Hematopoietic multipotent progenitor cell treated with erythropoietin and hydrocortisone succinate and interleukin-3 and kit ligand, for 4 days (in vitro differentiated cells): ENCODE measurements around the gene CSRNP3.

ENCODE experiments used
- DNase-seq: peaks from one replicate; pipeline ENCODE4 v3.0.0-alpha.2; 2015

The CSRNP3 gene

DNA sequence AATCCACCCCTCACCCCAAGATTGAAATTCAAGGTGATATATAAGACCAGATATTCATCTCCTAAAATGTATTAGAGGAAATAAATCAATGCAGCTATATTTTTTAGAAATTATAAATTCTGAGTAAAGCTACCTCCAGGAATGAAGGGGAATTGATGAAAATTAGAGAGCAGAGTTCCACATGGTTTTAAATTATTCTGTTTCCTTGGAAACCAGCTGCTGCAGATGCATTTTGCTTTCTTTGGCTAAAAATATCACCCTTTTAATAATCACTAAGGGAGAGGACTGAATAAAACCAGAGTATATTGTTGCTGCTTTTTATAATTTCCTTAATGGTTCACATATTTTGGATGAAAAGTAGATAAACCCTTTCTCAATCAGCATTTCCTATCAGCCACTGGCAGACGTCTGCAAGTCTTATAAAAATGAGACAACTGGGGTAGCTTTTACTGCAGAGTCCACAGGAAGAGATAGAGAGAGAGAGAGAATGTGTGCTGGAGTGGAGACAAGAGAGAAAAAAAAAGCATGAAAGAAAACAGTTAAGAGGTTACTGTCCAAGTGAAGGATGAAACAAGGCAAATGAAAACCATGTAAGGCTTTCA lies 2.0 kb downstream of the CSRNP3 start:
- DNase-seq, result peak; percentile 59

DNA sequence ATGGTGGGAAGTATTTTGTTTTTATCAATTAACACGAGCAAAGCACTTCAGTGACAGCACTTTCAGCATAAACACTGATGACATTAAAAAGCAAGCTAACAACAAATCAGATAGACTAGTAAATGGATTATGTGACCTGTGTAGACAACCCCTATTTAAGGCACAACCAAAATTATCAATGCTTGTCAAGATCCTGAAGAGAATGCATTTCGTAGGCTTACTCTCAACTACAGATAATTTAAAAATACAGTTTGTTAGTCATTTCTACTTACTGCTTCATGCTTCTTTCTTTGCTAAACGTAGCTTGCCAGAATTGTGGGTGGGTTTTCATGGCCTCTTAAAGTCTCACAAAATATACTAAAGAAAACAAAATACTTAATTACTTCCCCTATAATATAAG lies 3.4 kb downstream of the CSRNP3 start:
- no peak for DNase-seq

DNA sequence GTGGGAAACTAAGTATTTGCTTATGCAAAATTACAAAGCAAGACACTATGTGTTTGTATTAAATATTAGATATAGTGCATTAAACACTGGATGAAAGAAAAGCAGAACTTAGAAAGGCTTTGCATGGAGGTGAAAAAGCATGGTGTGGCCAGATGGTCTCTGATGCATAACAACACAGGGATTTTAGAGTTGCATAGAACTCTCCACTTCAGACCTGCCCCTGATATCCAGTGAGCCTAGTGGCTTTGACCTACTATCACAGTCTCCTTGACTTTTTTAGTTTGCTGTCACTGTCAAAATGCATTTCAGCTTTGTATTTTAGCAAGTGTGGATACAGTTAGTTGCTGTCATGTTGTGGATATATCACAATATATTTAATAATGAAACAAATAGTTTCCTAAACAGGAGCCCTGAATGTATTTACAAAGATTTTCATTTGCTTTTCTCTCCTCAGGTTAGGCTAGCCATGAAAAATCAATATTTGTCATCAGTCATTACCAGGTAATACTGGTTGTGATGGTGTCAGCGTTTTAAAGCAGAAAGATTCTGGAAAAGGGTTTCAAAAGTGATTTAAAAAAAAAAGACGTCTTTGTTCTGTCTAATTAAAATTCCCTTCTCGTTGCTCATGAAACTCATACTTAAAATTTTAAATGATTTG lies 5.2 kb downstream of the CSRNP3 start:
- no peak for DNase-seq

DNA sequence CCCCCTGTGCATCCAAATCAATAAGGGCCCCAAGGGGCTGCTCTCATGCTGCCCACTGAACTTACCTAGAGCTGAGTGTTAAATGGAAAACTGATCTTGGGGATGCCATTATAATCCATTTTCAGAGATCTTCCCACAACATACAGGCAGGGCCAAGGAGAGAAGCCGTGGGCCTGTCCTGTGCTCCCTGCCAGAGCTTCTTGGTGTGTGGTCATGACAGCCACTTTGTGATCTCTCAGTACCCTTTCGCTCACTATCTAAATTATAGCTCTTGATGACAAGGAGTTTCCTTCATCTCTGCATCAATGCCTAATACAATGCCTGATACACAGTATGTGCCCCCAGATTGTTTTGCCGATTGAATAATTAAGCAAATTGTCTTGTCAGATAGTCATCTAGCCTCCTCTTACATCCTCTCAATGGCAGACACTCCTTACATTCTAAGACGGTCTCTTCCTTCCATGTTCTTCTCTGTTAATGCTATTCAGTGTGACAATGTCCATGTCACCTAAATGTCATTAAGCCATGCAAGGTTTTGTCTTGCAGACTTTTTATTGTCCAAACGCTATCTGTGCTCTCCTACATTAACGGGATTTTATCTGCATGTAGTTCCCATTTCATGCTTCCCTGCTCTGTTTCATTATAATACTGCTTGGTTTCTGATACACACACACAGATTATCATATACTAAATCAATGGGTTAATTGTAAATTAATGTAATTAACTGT lies 5.9 kb downstream of the CSRNP3 start:
- DNase-seq, result no peak

DNA sequence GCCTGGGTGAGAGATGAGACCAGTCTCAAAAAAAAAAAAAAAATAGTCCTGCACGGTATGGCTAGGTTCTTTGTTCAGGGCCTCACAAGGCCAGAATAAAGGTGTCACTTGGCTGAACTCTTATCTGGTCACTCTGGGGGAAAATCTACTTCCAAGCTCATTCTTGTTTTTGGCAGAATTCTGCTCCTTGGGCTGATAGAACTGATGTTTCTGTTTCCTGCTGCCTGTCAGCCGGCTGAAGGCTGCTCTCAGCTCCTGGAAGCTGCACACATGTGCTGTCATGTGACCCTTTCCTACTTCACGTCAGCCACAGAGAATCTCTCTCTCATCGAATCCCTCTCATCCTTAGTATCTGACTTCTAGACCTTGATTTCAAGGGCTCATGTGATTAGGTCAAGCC lies 10.4 kb downstream of the CSRNP3 start:
- no peak for DNase-seq

DNA sequence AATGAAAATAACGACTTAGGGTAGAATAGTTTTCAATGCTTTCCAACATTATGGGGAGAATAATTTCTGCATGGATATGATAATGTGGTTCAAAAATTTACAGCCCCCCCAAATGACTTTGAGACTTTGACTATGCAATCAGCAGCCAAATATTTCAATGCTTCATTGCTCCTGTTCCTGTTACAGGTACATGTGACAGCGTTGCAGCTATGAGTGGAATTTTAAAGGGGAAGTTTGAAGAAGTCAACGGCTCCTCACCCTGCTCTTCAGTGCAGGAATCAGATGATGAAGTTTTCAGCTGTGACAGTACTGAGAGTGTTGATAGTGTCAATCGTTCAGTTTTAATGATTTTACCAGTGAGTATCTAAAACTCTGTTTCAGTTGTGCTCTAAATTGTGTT lies 25.1 kb downstream of the CSRNP3 start:
- peak; percentile 4 for DNase-seq

DNA sequence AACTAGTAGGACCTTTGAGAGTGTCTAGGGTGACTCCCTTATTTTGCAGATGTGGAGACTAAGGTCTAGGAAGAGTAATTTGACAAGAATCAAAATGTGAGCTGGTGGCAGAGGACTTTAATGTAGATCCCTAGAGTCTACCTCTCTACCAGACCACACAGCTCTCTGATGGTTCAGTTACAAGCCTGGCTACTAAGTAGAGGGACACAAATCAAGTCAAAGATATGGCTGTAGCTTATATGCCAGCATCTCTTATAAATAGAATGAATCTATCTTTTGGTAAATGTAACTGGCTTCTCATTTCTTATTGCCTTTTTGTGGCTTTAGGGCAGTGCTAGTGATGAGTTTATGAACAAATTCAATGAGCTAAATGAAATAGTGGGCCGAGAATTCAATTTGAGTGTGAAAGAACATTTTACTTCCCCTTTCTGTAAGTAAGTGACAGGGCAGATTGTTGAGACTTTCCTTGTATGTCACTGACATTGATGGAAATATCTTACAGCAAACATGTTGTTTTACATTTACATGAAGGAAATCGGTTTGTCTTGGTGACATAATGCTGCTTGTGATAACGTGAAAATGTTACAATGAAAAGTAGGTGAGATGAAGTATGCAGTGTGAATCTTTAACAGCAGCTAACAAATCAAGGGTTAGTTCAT lies 28.3 kb downstream of the CSRNP3 start:
- peak; percentile 70 for DNase-seq

DNA sequence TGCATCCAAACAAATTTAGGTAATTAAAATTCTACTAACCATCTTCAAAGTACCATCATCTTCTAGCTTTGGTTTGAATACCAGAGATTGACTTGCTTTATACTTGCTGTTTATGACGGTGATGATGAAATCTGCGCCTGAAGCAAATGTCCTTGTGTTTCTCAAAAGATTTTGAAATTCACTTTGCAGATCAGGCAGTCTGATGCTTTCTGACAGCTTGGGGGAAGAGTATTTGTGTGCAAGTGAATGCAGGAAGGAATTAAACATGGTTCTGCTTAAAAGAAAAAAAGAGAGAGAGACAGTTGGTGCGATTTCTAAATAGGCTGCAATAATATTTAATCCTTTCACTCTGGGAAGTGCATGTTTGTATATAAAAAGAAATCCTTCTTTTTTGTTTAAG lies 29.6 kb downstream of the CSRNP3 start:
- peak; percentile 29 for DNase-seq

DNA sequence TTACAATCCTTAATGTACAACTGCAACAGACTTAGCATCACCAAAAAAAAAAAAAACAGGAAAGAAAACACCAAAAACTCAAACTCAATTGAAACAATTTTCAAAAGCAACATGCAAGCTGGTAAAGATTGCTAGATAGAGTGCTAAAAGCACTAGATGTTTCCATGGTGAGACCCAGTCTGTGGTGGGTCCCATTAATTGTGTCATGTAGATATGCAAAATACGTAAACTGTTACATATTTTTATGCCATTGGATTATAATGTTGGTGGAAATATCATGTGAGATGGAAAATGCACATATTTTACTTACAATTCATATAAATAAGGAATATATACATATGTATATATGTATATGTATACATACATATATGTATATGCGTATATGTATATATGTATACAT lies 30.5 kb downstream of the CSRNP3 start:
- no peak for DNase-seq

DNA sequence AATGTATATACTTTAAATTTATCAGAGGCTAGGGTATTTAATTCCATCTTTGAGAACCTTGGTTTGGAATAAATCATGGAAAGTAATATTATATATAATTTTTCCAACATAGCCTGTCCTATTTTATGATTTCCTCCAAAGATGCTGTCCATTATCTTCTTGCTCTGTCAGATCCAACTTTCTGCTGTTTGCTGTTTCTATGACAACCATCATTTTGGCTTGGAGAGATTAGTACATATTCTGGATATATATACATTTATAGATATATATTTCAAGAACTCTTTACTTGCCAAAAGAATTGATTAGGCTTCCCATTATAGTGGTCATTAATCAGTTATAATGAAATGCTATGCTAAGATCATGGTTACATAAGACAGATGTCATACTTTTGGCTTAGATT lies 31.3 kb downstream of the CSRNP3 start:
- no peak for DNase-seq

DNA sequence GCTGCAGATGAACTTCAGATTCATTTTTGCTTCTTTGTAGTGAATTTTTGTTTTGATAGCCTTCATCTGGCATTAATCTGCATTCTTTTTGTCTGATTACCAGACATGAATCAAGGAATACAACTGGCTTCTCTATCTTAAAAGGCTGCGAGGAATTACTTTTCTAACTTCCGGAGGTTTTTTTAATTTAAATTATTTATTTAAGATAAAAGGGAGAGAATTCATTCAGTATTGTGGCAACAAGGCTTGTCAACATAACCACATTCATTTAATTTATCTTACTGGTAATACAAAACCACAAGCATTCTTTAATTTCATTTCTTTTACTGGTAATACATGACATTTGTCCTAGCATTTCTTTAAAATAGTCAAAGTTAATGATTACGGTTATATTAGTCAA lies 36.0 kb downstream of the CSRNP3 start:
- no peak for DNase-seq

DNA sequence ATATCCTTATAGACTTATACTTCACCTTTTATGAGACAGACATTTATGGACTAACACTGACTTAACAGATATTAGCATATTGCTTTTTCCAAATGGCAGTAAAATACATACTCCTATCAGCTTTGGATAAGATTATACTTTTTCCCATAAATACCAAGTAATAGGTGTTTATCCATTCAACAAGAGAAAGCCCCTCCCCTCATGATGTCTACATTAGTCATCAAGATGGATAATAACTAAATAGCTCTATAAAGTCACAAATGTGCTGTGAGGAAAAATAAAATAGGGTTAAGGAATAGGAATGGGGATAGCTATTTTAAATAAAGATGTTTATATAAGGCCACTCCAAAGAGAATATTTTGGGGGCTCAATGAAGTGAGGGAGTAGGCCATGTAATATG lies 39.4 kb downstream of the CSRNP3 start:
- no peak for DNase-seq

DNA sequence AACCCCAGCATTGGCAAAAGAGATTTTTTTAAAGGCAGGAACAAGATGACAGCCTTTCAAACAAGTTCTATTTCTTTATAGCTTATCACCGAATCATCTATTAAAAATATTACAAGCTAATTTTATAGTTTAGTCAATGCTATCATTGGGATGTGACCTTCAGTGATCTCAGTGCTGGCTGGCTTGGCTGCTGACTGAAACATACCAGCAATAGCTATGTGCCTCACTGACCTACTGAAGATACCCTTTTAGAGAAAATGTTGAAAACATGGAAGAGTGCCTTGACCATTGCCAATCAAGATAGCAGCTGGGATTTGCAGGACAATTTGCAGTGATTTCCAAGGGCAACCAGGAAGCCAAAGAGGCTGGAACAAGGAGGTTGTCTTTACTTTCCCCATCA lies 44.0 kb downstream of the CSRNP3 start:
- no peak for DNase-seq

DNA sequence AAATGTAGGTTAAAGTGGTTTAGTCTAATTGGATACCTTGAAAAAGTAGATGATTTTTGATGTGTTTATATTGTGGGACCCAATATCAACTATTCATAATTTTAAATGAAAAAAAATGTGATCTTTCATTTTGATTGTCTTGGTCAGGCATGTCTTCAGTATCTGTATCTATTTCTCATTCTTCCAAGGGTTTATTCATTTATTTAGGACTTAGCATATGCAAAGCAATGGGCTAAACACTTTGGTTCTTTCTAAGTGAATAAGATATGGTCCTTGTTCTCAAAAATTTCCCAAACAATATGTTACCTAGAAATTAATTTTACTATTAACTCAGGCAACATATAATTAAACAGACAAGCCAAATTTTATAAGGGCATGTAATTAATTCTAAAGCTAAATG lies 49.1 kb downstream of the CSRNP3 start:
- DNase-seq, result no peak

DNA sequence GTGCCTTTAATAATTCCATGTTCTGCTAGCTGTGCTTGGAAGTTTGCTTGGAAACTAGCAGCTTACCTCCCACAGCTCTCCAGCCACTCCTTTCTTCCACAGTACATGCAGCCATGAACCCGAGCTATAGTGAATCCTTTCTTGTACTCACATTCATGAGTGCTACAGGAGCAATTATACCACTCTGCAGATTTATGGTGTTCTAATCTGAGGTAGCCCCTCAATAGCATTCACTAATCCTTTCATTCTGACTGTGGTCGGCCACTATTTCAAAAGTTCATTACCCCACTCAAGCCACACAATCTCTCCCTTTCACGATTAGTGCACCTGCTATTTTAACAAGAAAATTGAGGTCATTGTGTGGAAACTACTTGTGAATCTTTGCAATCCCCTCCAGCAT lies 53.2 kb downstream of the CSRNP3 start:
- DNase-seq, result no peak

DNA sequence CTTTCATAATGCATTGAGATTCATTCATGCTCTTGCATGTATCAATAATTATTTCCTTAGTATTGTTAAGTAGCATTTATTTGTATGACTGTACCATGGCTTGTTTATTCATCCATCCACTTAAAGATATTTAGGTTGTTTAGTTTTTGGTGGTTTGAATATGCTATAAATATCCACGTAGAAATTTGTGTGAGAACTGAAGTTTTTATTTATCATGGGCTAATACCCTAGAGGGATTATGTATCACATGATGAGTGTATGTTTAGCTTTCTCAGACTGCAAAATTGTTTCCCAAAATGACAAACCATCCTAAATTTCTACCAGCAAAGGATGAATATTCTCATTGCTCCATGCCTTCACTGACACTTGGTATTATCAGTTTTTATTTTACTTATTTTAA lies 55.2 kb downstream of the CSRNP3 start:
- no peak for DNase-seq

DNA sequence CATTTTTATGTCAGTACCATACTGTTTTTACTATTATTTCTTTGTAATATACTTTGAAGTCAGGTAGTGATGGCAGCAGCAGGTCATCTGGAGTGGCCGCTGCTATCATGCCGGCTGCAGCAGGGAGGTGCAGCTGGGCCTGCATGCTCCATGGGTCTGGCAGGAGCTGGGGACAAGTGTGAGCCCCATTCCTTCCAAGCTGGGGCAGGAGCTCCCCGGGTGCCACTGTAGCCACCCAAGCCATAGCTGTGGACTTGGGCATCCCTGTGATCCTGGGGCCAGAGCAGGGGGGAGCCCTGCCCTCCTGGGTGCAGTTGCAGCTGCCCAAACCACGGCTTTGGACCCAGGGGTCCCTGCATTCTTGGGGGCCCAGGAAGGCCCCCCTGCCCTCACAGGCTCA lies 59.2 kb downstream of the CSRNP3 start:
- no peak for DNase-seq

DNA sequence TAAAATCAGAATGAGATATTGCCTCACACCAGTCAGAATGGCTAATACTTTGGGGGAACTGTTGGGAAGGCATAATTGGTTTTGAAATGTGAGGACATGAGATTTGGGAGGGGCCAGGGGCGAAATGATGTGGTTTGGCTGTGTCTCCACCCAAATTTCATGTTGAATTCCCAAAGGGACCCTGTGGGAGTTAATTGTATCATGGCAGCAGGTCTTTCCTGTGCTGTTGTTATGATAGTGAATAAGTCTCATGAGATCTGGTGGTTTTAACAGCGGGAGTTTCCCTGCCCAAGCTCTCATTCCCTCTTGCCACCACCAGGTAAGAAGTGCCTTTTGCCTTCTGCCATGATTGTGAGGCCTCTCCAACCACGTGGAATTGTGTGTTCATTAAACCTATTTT lies 59.6 kb downstream of the CSRNP3 start:
- no peak for DNase-seq

DNA sequence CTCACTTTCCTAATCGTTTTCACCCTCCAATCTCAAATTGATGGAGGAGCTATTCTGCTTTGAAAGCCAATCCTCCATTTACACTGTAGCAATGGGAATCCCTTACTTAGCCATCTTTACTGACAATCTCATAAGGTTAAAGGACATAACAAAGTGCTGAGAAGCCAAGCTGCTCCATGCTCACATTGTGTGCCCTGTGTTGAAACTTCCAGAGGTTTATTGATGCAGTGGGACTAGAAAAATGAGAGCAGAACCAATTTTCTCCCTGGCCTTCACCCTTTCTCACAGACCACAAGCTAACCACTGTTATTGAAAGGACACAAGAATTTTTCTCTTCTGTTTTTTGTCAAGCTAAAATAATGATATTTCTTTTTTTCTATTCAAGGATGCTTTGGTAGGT lies 63.8 kb downstream of the CSRNP3 start:
- no peak for DNase-seq

DNA sequence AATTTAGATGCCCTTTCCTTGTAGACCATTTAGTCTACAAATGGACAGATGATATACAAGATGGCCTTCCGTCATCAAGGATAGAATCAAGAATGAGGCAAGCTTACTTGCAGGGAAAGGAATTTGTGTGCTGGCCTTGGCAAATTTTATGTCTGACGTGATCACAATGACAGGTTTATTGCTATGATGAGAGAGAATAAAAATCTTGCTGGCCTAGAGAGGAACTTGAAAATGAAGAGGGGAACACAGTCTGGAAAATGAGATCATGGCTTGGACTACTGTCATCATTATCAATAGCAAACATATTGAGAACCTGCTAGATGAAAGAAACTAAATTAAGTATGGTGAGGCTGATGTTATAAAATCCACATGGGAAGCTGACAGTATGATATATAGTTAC lies 66.0 kb downstream of the CSRNP3 start:
- DNase-seq, result no peak

DNA sequence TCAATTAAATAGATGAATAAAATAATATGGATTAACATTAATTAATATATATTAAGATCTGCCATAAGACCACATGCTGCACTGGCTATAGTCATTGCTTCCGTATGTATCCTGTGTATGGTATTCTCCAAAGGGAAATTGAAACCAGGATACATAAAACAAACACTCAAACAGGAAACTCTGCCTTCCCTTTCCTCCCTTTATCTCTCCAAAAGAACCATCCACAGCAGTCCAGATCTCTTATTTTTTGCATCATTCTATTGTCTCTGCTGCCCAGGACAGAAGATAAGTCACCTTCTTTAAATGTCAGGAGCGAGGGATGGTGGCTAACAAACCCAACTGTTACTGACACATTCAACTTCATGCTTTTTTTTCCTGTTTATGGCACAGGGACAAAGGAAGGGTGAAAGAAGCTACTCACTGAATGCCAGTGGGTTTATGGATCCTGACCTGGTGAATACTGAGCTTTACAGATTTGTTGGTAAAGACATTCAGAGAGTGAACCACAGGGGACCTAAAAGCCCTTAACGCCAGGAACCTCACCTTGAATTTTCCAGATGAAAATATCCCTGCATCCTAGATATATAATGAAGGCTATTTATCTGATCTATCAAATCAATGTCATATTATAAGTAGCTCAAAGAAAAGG lies 67.5 kb downstream of the CSRNP3 start:
- DNase-seq, result no peak

DNA sequence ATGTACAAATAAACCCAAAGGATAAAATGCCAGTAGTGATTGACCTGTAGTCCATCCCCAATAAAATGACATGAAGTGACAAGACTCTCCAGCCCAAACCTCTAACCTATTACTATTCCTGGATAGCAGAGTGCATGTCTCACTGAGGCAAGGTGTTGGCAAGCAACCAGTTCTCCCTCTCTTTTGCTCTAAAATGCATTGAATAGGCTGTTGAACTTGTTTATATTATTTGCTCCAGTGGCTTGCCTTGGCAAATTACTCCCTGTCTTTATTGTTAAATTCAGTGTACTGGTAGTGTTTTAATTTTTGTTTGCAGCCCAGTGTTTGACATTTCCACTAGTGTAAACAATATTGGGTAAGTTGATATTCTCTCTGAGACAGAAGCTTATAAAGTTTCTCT lies 70.5 kb downstream of the CSRNP3 start:
- no peak for DNase-seq

DNA sequence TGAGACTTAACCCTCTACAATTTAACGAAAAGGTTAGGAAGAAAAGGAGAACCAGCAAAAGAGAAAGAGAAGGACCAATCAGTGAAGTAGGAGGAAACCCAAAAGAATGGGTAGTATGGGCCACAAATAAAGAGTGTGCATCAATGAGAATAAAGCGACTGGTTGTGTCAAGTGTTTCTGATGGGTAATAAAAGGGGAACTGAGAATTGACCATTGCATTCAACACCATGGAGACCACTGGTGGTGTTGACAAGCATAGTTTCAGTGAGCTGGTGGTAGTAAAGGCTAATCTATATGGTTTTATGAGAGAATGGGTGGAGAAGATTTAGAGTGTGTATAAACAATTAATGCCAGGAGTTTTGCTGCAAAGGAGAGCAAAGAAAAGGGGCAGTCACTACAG lies 75.4 kb downstream of the CSRNP3 start:
- DNase-seq, result no peak

DNA sequence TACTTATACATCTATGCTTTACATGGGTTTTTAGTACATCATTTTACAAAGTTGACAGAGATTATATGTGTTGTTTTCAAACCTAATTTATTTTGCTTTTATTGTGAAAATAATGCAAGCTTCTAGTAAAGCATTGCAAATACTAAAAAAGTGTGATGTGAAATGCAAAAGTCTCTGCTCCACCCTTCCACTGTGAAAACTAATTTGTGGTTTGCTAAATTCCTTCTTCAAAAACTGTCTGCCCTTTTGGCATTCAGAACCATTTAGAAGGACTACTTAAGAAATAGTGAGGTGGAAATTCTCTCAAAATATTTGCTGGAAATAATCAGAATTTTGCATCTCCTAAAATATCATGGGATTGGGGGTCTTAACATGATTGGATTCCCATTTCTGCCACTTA lies 78.4 kb downstream of the CSRNP3 start:
- DNase-seq, result no peak
